Right renal pelvis (tissue), 4 donors: Measurements from ENCODE around the gene FCER1A. TPM values are rescaled to one million over a fixed set of nuclear protein-coding genes. Genes with fewer than 3 reads are reported as not detected.

Experiments used
- DNase-seq, 4 donors: peaks; one replicate each; pipeline ENCODE4 v3.0.0-alpha.2; 2013; ENCODE audit warnings: low read depth in 4 of 4, low spot score in 3 of 4, missing footprints in 1 of 4
- polyA plus RNA-seq, 4 donors: library from polyadenylated mRNA; unstranded; fragments of 120-200 nt; gene quantifications; one replicate each; pipeline ENCODE4 v1.2.1, GENCODE V29; 2013; ENCODE audit not compliant: insufficient read length in 4 of 4

The FCER1A gene
- polyA plus RNA-seq: 1 to 10 TPM in 1 of 4 donors, under 1 TPM in 3; 0.30 to 1.9 (median 0.46) TPM

GRCh38 chr1:159302095-159302494, at the start of gene FCER1A:
Gene FCER1A, plus strand, starts transcription at chr1:159302336. Its CDS starts 29 bp downstream, at chr1:159302365.
- DNase-seq: no peak

GRCh38 chr1:159261311-159261710, 40.8 kb upstream of the FCER1A start:
- DNase-seq: no peak

GRCh38 chr1:159261721-159262494, 40.2 kb upstream of the FCER1A start:
- DNase-seq: no peak

- DNase-seq: no peak
Observed at GRCh38 chr1:159266832-159267231, 35.3 kb upstream of the FCER1A start.

GRCh38 chr1:159274631-159275030, 27.5 kb upstream of the FCER1A start:
- DNase-seq: no peak

- DNase-seq: no peak
Observed at GRCh38 chr1:159275891-159276290, 26.2 kb upstream of the FCER1A start.

GRCh38 chr1:159279773-159280172, 22.4 kb upstream of the FCER1A start:
- DNase-seq: no peak

- DNase-seq: no peak
Observed at GRCh38 chr1:159282118-159282517, 20.0 kb upstream of the FCER1A start.

GRCh38 chr1:159289060-159289459, 13.1 kb upstream of the FCER1A start:
- DNase-seq: no peak

GRCh38 chr1:159291424-159291823, 10.7 kb upstream of the FCER1A start:
- no peak for DNase-seq

- no peak for DNase-seq
Observed at GRCh38 chr1:159296706-159297375, 5.3 kb upstream of the FCER1A start.

- no peak for DNase-seq
Observed at GRCh38 chr1:159300146-159300545, 2.0 kb upstream of the FCER1A start.

- DNase-seq: no peak
Observed at GRCh38 chr1:159307346-159308020, 5.3 kb downstream of the FCER1A start.

GRCh38 chr1:159311679-159312078, 9.5 kb downstream of the FCER1A start:
- no peak for DNase-seq

GRCh38 chr1:159315381-159315780, 13.2 kb downstream of the FCER1A start:
- DNase-seq: no peak

GRCh38 chr1:159318784-159319551, 16.8 kb downstream of the FCER1A start:
- no peak for DNase-seq

GRCh38 chr1:159334797-159335196, 32.7 kb downstream of the FCER1A start:
- DNase-seq: no peak

GRCh38 chr1:159338018-159338417, 35.9 kb downstream of the FCER1A start:
- DNase-seq: no peak

- no peak for DNase-seq
Observed at GRCh38 chr1:159339536-159339935, 37.4 kb downstream of the FCER1A start.

- no peak for DNase-seq
Observed at GRCh38 chr1:159341736-159342135, 39.6 kb downstream of the FCER1A start.
